NCI-H226 (cell line): ENCODE measurements around the gene PFDN6.
"Not testable (repeated sequence)": the region's sequence is repeated elsewhere in the genome, so short reads cannot be mapped to it uniquely, and the experiment has no call there.

ENCODE experiments used
- DNase-seq: peaks from one replicate; pipeline ENCODE4 v3.0.0-alpha.2; 2015

The PFDN6 gene

DNA sequence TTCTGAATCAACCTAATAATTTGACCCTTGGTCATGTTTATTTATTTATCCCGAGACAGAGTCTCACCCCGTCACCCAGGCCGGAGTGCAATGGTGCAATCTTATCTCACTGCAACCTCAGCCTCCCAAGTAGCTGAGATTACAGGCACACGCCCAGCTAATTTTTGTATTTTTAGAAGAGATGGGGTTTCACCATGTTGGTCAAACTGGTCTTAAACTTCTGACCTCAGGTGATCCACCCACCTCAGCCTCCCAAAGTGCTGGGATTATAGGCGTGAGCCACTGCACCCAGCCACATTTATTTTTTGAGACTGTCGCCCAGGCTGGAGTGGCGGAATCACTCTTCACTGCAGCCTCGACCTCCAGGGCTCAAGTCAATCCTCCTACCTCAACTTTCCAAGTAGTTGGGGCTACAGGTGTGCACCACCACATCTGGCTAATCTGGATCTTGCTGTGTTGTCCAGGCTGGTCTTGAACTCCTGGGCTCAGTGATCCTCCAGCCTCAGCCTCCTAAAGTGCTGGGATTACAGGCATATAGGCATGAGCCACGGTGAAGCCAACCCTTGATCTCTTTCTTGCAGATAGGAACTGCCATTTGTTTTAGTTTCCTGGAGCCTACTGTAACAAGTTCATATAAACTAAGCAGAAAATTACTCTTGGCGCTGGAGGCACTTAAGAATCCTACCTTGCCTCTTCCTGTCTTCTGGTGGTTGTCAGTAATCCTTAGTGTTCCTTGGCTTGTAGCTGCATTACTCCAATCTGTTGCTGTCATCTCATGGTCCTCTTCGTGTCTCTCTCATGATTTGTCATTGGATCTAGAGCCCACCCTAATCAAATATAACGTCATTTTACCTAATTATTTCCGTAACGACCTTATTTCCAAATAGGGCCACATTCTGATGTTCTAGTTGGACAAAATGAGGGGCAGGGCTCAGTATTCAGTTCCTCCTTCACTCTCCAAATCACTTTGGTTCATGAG, 15.2 kb upstream of the PFDN6 start:
- no peak for DNase-seq

- DNase-seq = not testable (repeated sequence)
Observed at GRCh38 chr6:33275795-33276580, 13.4 kb upstream of the PFDN6 start.

- no peak for DNase-seq
Observed at GRCh38 chr6:33276581-33276863, 12.9 kb upstream of the PFDN6 start.

DNA sequence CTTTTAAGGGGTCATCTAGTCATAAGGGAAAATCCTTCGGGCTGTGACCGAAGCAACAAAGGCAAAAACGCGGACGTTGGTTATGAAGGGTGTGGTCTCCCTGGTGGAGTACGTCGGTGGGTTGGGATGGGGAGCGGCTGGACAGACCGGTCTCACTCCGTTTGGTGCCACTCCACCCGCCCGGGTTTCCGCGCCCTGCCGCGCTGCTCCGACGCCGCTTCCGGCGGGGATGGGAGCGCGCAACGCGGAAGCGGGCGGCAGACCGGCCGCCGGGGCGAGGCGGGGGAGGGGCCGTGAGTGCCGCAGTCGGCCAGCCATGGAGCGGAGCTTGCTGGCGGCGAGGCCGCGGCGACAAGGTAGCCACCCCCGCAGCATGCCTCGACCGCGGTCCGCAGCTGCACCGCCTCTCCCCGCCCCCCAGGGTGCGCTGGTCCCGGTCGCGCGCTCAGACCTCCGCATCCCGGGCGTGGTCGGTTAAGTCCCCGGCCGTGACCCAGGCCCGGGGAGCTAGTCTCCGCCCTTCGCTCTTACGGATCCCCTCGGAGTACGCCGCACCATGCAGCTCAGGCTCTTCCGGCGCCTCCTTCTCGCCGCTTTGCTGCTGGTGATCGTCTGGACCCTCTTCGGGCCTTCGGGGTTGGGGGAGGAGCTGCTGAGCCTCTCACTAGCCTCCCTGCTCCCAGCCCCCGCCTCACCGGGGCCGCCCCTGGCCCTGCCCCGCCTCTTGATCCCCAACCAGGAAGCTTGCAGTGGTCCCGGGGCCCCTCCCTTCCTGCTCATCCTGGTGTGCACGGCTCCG, 12.3 kb upstream of the PFDN6 start, which contains the start of gene B3GALT4:
Gene B3GALT4 (plus strand): TSS at position 260 of the 799 bp plus-strand sequence. CDS start 297 bp downstream, at position 557.
- DNase-seq = peak; percentile 61

GRCh38 chr6:33277663-33278391, 11.6 kb upstream of the PFDN6 start:
- peak; percentile 27 for DNase-seq

GRCh38 chr6:33278392-33278741, 11.0 kb upstream of the PFDN6 start:
- no peak for DNase-seq

- no peak for DNase-seq
Observed at GRCh38 chr6:33278810-33279209, 10.6 kb upstream of the PFDN6 start.

DNA sequence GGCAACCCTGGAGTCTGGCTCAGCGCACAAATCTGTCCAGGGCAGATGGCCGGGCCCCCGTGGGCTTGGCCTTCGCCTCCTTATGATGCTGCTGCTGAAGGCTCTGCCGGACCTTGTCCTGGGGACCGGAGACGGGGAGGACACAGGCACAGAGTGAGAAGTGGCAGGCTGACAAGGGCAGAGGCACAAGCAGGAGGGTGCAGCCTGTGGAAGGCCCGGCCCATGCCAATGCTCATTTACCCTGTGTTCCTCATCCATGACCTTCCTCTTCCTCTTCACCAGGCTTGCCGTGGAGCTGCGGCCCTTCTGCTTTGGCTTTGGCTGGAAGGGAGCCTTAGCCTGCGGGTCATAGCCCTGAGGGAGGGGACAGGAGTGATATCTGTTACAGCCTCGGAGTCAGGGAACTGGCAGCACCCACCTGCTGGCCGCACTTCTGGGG, 10.1 kb upstream of the PFDN6 start:
- no peak for DNase-seq

GRCh38 chr6:33279971-33280511, 9.4 kb upstream of the PFDN6 start:
- DNase-seq = peak; percentile 58

DNA sequence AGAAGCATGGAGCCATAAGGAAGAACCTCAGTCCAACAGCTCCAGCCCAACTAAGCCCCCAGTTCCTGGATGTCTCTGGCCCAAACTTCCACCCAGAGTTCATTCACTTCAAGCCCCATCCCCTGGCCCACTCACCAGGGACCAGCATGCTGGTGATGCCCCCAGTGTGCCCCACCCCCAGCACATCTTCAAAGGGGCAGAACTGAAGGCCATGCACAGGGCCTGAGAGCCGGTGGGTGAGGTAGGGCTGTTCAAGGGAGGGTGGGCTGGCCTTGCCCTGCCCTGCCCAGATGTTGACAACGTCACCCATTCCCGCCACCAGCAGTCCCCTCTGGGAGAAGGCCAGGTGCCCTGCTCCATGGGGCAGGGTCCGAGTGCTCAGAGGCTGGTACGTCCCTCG, 8.9 kb upstream of the PFDN6 start:
- no peak for DNase-seq

GRCh38 chr6:33285214-33285613, 4.2 kb upstream of the PFDN6 start:
- DNase-seq = not testable (repeated sequence)

DNA sequence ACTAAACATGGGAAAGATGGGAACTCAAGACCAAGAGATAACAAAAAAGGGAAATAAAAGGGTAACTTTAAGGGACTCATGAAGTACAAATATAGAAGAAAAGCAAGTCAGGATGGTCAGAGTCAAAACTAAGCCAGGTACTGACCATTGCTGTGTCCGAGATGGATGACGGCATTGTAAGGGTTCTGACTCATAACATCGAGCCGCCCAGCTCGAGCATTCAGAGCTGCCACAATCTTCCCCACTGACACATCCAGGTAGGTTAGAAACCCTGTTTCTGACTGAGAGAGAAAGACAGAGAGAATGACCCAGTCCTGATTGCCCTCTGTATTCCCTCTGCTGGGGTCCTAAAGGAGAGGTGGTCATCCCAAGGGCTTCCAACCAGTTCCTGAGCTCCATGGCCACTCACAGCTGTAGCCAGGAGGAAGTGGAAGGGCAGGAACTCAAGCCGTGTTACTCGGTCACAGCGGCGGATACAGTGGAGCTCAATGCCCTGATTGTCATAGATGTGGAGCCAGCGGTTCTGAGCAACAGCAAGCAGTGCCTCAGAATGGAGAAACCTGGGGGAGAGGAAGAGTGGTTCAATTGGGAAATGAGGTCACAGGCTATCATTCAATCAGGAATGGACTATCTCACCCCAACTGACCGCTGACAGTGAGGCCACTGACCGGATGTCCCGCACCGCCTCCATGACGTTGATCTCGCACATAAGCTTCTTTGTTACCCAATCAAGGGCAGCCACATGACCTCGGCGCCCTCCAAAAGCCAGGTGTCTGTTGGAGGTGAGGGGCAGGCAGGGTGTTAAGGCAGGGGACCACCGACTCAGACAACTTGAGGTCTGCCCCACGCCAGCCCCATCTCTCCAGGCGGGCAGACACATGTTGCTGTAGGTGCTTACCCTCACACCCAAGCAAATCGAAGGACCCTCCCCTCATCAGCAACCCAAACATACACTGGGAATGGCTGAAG, 2.2 kb upstream of the PFDN6 start:
- DNase-seq = no peak

- DNase-seq = no peak
Observed at GRCh38 chr6:33288141-33288920, 1.1 kb upstream of the PFDN6 start.

GRCh38 chr6:33289784-33290315, 449 bp downstream of the PFDN6 start:
- DNase-seq = no peak

DNA sequence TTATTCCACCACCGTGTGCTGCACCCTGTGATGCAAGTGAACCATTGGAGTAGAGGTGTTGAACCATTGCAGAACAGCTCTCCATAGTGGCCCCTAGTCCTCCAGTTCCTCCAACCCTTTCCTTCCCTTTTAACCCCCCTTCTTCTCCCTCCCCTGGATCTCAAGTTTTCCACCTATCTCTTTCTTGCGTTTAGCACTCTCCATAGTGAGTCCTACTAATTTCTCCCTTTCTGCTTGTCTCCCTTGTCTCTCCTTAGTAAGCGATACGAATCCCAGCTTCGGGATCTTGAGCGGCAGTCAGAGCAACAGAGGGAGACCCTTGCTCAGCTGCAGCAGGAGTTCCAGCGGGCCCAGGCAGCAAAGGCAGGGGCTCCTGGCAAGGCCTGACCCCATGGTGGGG, 1.1 kb downstream of the PFDN6 start:
- no peak for DNase-seq

DNA sequence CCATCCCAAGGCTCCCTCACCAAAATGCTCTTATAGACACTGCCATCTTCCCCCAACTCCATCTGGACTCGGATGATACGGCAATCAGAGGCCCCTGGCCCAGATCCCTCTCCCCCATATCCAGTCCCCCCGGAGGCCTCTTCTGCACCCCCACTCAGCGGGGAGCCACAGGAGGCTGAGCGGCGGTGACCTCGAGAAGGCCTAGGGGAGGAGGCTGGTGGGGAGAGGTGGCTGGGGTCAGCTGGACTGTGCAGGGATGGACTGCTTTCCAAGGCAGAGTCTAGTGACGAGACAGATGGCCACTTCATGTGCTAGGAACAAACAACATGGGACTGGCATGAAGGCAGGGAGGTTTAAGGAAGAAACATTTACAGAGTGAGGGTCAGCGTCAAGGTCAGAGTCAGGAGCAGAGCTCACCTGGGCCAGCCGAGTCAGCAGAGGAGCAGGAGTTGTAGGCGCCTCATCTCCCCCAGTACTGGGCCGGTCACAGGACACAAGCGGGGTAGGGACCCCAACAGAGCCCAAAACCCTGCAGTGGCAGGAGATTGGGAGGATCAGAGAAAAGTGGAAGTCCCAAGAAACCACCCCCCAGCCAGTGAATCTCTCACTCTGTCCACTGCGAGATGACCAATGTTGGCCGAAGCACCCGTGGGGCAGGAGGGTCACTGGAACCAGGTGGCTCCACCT, 3.7 kb downstream of the PFDN6 start:
- no peak for DNase-seq

- no peak for DNase-seq
Observed at GRCh38 chr6:33294086-33294823, 4.9 kb downstream of the PFDN6 start.

GRCh38 chr6:33295621-33296369, 6.4 kb downstream of the PFDN6 start:
- DNase-seq = no peak
